ENCODE results near the gene NCKAP1. TPM values are rescaled to one million over a fixed set of nuclear protein-coding genes. Genes with fewer than 3 reads are reported as not detected.
A peak's percentile ranks its signal among the peaks of the same experiment; 100 is the strongest.
"Not testable (repeated sequence)": the region's sequence is repeated elsewhere in the genome, so short reads cannot be mapped to it uniquely, and the experiment has no call there.

The NCKAP1 gene
- total RNA-seq, 1 donor, result 167 TPM

DNA sequence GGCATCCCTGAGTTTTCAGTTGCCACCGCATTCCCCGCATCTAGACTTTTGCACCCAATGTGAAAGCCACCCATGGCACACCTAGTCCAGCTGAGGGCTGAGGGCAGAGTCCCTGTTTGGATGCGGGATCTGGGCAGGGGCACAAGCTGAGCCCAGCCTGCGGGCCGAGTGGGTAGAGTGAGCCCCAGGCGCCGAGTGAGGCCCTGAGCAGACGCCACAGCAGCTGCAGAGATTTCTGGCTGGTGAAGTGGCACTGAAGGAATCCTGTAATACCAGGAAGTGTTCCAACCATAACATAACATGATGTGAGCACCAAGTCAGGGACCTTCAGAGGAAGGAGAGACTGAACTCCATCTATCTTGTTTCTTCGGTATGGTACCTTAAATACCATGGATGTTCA is 144.1 kb downstream of the NCKAP1 start:
- H3K4me3 ChIP-seq (ENCODE audit: low read depth, low read length), result no peak overlapping the region
- DNase-seq (ENCODE audit: low read depth), result peak; percentile 9
- TF ChIP-seq, protein P1, sequence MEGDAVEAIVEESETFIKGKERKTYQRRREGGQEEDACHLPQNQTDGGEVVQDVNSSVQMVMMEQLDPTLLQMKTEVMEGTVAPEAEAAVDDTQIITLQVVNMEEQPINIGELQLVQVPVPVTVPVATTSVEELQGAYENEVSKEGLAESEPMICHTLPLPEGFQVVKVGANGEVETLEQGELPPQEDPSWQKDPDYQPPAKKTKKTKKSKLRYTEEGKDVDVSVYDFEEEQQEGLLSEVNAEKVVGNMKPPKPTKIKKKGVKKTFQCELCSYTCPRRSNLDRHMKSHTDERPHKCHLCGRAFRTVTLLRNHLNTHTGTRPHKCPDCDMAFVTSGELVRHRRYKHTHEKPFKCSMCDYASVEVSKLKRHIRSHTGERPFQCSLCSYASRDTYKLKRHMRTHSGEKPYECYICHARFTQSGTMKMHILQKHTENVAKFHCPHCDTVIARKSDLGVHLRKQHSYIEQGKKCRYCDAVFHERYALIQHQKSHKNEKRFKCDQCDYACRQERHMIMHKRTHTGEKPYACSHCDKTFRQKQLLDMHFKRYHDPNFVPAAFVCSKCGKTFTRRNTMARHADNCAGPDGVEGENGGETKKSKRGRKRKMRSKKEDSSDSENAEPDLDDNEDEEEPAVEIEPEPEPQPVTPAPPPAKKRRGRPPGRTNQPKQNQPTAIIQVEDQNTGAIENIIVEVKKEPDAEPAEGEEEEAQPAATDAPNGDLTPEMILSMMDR (IDR thresholded peaks at IDR 0.05; ENCODE audit: insufficient read depth, low read length), result no peak

DNA sequence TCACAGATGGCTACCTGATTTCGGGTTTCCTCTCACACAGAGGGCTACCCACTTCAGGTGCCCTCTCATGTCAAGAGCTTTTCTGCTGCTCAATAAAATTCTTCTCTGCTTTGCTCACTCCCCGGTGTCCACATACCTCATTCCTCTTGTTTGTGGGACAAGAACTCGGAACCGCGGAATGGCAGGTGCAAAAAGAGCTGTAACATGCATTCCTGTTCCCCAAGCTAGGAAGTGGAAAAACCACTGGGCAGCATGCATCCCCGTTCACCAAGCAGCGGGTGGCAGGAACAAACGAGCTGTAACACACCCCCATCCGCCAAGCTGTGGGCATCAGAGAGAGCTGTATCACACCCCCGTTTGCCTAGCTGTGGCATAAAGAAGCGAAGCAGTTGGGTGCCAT is 144.6 kb downstream of the NCKAP1 start:
- TF ChIP-seq, protein P1 (IDR thresholded peaks at IDR 0.05; ENCODE audit: insufficient read depth, low read length), result no peak
- no peak overlapping the region for H3K4me3 ChIP-seq (ENCODE audit: low read depth, low read length)
- no peak for DNase-seq (ENCODE audit: low read depth)

DNA sequence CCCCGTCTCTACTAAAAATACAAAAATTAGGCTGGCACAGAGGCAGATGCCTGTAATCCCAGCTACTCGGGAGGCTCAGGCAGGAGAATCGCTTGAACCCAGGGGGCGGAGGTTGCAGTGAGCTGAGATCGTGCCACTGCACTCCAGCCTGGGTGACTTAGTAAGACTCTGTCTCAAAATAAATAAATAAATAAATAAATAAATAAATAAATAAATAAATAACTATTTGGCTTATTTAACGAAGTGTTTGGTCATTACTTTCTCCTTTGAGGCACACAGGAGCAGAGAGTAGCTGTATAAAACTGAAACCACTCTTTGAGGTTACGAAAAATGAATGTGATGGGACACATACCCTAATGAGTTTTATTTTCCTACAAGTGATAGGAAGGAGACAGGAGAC is 145.2 kb downstream of the NCKAP1 start:
- DNase-seq (ENCODE audit: low read depth); H3K4me3 ChIP-seq (ENCODE audit: low read depth, low read length): not testable (repeated sequence)

- TF ChIP-seq, protein P1 (IDR thresholded peaks at IDR 0.05; ENCODE audit: insufficient read depth, low read length), result no peak
- no peak for DNase-seq (ENCODE audit: low read depth)
- H3K4me3 ChIP-seq (ENCODE audit: low read depth, low read length), result no peak overlapping the region
Measured at GRCh38 chr2:182891611-182892010, 146.6 kb downstream of the NCKAP1 start.

GRCh38 chr2:182890773-182891378 is 147.4 kb downstream of the NCKAP1 start:
- no peak overlapping the region for H3K4me3 ChIP-seq (ENCODE audit: low read depth, low read length)

DNA sequence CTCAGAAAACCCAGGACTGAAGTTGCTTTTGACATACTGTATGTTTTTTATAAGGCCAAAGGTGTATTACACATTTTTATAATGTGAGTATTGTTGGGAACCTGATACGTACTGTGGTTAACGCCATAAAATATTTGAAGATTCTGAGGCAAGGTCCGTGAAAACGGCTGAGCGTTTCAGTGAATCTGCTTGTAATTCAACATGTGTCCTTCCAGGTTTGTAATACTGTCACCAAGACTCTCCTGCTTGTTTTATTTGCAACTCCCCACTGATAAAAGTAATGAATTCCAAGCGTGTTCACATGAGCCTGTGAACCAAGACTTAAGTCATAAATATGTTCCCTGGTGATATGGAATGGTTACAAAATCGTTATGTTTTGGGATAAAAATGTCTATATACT is 148.0 kb downstream of the NCKAP1 start:
- no peak for DNase-seq (ENCODE audit: low read depth)
- H3K4me3 ChIP-seq (ENCODE audit: low read depth, low read length), result no peak overlapping the region
- TF ChIP-seq, protein P1 (IDR thresholded peaks at IDR 0.05; ENCODE audit: insufficient read depth, low read length), result no peak

More at GRCh38 chr2:182890773-182891378, 147.4 kb downstream of the NCKAP1 start:
- TF ChIP-seq, protein P1 (IDR thresholded peaks at IDR 0.05; ENCODE audit: insufficient read depth, low read length), result no peak
- DNase-seq (ENCODE audit: low read depth), result no peak

- no peak overlapping the region for H3K4me3 ChIP-seq (ENCODE audit: low read depth, low read length)
- TF ChIP-seq, protein P1 (IDR thresholded peaks at IDR 0.05; ENCODE audit: insufficient read depth, low read length), result no peak
- no peak for DNase-seq (ENCODE audit: low read depth)
Measured at GRCh38 chr2:182887753-182888415, 150.4 kb downstream of the NCKAP1 start.
